Mucosa of descending colon (tissue), 3 donors: ENCODE measurements around the gene ADGRF4. TPM values are rescaled to one million over a fixed set of nuclear protein-coding genes. Genes with fewer than 3 reads are reported as not detected.

ENCODE experiments used
- ATAC-seq: fragments of 200-7000 bp; cut with Tn5 transposase; one replicate; pipeline ENCODE4 v1.9.1; 2020; ENCODE audit warnings: mild to moderate bottlenecking, moderate library complexity
- DNase-seq, 3 donors: peaks; one replicate each; pipeline ENCODE4 v3.0.0-alpha.2; 2020
- H3K36me3 ChIP-seq: fragments of 200-600 bp; one replicate; pipeline ENCODE4 v1.8.0; 2021; ENCODE audit warnings: low read depth, mild to moderate bottlenecking
- H3K4me1 ChIP-seq: fragments of 200-600 bp; one replicate; pipeline ENCODE4 v1.8.0; 2021; ENCODE audit warnings: low read depth, mild to moderate bottlenecking
- H3K4me3 ChIP-seq: fragments of 200-600 bp; one replicate; pipeline ENCODE4 v1.8.0; 2021; ENCODE audit warnings: mild to moderate bottlenecking
- H3K9me3 ChIP-seq: fragments of 200-600 bp; one replicate; pipeline ENCODE4 v1.8.0; 2021; ENCODE audit warnings: mild to moderate bottlenecking
- intact Hi-C, 2 donors: fragments of 100-400 bp; cut with DNase I in 1 of 2; cut with micrococcal nuclease in 1 of 2; formaldehyde crosslinking; loops; one replicate each; pipeline versions ENCODE4 v1.11.0 to v1.11.1; 2022; cut with DNase I, micrococcal nuclease
- total RNA-seq, 3 donors: library from RNA; stranded (reverse); fragmentation: NEBNext Ultra II Directional in 2 of 3; extraction: Animal tissue kit (Norgen Biotek cat#: 25700) in 2 of 3; gene quantifications; one replicate each; pipeline versions ENCODE4 v1.2.1 to v1.2.4, GENCODE V29; 2021 to 2023
- TF ChIP-seq, protein P1 (sequence below): fragments of 200-600 bp; IDR thresholded peaks from one replicate; pipeline ENCODE4 v1.8.0; 2022; ENCODE audit warnings: antibody characterized with exemption, mild to moderate bottlenecking
- donor health status: DM: no; HTN: no; CAD: no; lungs with moderate emphysema.
- donor health status: DM: no; HTN: no; CAD: no.
- donor health status: DM: no; HTN: yes; CAD: no.

Gene ADGRF4
- total RNA-seq, 3 donors from 2014 or later, result 0.79 to 3.9 (median 2.6) TPM

DNA sequence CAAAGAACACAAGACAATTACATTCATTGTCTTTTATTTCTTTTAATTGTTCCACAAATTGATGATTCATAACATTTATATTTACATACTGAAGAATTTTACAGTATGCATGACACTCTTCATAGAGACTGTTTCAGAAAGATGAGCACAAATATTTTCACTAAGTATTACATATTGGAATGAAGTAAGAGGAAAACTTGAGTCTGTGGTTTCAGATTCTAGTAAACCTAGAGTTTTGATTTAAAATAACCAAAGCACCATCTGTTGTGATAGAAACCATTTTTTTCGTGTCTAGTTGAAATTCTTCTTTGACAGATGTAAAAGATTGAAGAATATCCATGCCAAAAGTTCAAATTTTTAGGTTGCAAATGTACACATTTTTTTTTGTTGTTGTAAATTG lies 51.4 kb downstream of the ADGRF4 start:
- no peak overlapping the region for H3K4me3 ChIP-seq

DNA sequence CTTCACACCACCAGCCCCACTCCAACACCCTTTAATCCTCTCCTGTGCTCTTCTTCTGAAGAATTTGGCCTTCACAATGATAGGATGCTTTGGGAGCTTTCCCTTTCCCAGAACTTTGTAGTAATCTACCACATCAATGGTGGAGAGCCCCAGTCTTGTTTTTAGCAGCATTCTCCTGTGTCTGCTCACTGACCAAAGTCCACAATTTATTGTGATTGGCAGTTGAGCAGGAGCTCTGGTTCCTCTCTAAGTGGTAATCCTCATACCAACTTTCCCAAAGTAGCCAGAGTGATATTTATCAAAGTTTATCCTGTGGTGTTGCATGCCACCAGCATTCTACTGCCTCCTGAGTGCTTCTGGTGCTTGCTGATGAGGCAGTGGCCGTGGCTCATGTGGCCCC lies 54.4 kb downstream of the ADGRF4 start:
- Histone ChIP-seq H3K4me3 (no peak overlapping the region), H3K4me1 (no peaks in the 10 kb centered on the region), H3K36me3 (no peaks in the 10 kb centered on the region), H3K9me3 (no peaks in the 10 kb centered on the region)
- TF ChIP-seq, protein P1, sequence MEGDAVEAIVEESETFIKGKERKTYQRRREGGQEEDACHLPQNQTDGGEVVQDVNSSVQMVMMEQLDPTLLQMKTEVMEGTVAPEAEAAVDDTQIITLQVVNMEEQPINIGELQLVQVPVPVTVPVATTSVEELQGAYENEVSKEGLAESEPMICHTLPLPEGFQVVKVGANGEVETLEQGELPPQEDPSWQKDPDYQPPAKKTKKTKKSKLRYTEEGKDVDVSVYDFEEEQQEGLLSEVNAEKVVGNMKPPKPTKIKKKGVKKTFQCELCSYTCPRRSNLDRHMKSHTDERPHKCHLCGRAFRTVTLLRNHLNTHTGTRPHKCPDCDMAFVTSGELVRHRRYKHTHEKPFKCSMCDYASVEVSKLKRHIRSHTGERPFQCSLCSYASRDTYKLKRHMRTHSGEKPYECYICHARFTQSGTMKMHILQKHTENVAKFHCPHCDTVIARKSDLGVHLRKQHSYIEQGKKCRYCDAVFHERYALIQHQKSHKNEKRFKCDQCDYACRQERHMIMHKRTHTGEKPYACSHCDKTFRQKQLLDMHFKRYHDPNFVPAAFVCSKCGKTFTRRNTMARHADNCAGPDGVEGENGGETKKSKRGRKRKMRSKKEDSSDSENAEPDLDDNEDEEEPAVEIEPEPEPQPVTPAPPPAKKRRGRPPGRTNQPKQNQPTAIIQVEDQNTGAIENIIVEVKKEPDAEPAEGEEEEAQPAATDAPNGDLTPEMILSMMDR, result no peak
- no peak for ATAC-seq
- no peak for DNase-seq
- intact Hi-C loops, result no loop called here

More for the DNA sequence above, 51.4 kb downstream of the ADGRF4 start:
- intact Hi-C loops, result no loop called here
- TF ChIP-seq, protein P1, result no peak
- ATAC-seq (no peak), DNase-seq (no peak)
- Histone ChIP-seq H3K9me3 (no peaks in the 10 kb centered on the region), H3K4me1 (no peaks in the 10 kb centered on the region), H3K36me3 (no peaks in the 10 kb centered on the region)

DNA sequence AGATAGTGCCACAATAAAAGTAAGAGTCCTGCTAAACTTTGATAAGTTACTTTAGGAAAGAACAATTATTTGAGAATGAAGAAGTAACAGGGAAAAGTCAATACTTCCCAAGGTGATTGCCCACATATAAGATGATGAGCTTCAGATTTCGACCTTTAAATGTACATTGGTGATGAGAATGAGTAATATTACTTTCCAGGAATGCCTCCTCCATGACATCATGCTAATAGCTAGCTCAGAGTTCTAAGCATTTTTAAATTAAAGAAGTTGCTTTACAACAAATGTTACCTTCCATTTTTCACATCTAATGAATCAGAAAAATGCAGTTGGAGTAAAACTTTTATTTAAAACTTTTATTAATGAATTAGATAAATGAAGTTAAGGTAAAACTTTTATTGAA lies 61.0 kb downstream of the ADGRF4 start:
- H3K36me3 ChIP-seq, result no peaks in the 10 kb centered on the region
- DNase-seq (no peak), ATAC-seq (no peak)
- intact Hi-C loops, result no loop called here
- H3K9me3 ChIP-seq, result no peaks in the 10 kb centered on the region
- no peaks in the 10 kb centered on the region for H3K4me1 ChIP-seq
- H3K4me3 ChIP-seq, result no peak overlapping the region
- TF ChIP-seq, protein P1, result no peak

DNA sequence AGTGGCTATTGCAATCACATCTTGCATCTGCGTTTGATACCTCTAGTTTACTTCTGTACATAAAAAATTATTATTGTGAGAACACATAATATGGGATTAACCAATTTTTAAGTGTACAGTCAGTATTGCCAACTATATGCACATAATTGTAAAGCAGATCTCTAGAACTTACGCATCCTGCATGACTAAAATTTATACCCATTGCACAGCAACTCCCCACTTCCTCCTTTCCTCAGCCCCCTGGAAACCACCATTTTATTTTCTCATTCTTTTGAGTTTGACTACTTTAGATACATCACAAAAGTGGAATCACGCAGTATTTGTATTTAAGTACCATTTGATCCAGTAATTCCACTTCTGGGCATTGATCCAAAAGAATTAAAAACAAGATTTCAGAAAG lies 64.1 kb downstream of the ADGRF4 start:
- no peak for ATAC-seq
- H3K36me3 ChIP-seq, result no peaks in the 10 kb centered on the region
- intact Hi-C loops, result no loop called here

DNA sequence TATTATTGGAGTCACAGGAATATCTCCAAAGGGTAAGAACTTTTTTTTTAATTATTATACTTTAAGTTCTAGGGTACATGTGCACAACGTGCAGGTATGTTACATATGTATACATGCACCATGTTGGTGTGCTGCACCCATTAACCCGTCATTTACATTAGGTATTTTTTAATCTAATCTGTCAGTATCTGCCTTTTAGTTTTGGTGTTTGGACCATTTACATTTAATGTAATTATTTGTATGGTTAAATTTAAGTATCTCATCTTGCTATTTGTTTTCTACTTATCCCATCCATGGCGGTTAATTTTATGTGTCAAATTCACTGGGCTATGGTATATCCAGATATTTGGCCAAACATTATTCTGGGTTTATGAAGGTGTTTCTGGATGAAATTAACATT lies 68.1 kb downstream of the ADGRF4 start:
- no peaks in the 10 kb centered on the region for H3K36me3 ChIP-seq
- intact Hi-C loops, result no loop called here
- H3K4me1 ChIP-seq, result no peaks in the 10 kb centered on the region
- no peak overlapping the region for H3K4me3 ChIP-seq
- no peak for ATAC-seq
- TF ChIP-seq, protein P1, result no peak
- no peak for DNase-seq
- H3K9me3 ChIP-seq, result peaks cover 6% of the 10 kb centered on the region

More for the DNA sequence above, 64.1 kb downstream of the ADGRF4 start:
- H3K4me1 ChIP-seq, result no peaks in the 10 kb centered on the region
- no peak for DNase-seq
- H3K4me3 ChIP-seq, result no peak overlapping the region
- peaks cover 6% of the 10 kb centered on the region for H3K9me3 ChIP-seq
- TF ChIP-seq, protein P1, result no peak

DNA sequence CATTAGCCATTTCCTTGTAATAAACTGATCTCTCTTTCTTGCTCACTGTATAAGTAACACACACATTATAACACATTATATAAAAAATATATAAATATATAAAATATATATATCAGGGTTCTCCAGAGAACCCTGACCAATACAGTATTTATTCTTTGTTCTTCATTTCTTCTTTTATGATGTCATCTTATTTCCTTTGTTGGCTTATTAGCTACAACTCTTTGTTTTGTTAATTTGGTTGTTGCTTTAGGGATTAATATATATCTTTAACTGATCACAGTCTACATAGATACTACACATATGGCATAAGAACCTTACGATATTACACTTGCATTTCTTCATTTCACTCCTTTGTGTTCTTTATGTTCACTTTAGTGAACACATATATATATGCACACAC lies 68.7 kb downstream of the ADGRF4 start:
- Histone ChIP-seq H3K4me3 (no peak overlapping the region), H3K36me3 (no peaks in the 10 kb centered on the region), H3K9me3 (peaks cover 6% of the 10 kb centered on the region), H3K4me1 (no peaks in the 10 kb centered on the region)
- DNase-seq (no peak), ATAC-seq (no peak)
- TF ChIP-seq, protein P1, result no peak
- intact Hi-C loops, result no loop called here
